GM18951 (cell line): ENCODE results near the gene PARVG.

Source experiments
- POLR2A ChIP-seq: IDR thresholded peaks from 4 replicates; pipeline ENCODE4 v1.6.1; 2011; ENCODE audit warnings: mild to moderate bottlenecking; ENCODE audit not compliant: insufficient read length, insufficient read depth; ENCODE audit errors: extremely low read depth
- in situ Hi-C: fragments of 300-500 bp; cut with MboI; formaldehyde crosslinking; loops from one replicate; pipeline ENCODE4 v1.12.0; 2022; ENCODE audit warnings: low sequenced_read_pairs, mixed read lengths, inconsistent platforms; ENCODE audit not compliant: unreplicated experiment

PARVG gene

GRCh38 chr22:44245438-44245837, 64.7 kb downstream of the PARVG start:
- in situ Hi-C loops = no loop called here
- TF ChIP-seq POLR2A = no peak

- no peak for TF ChIP-seq POLR2A
- in situ Hi-C loops = no loop called here
Observed at GRCh38 chr22:44245867-44246266, 65.1 kb downstream of the PARVG start.

GRCh38 chr22:44246615-44247326, 66.0 kb downstream of the PARVG start:
- in situ Hi-C loops = no loop called here
- no peak for TF ChIP-seq POLR2A

- no peak for TF ChIP-seq POLR2A
- in situ Hi-C loops = no loop called here
Observed at GRCh38 chr22:44247346-44247745, 66.6 kb downstream of the PARVG start.

- no peak for TF ChIP-seq POLR2A
- in situ Hi-C loops = no loop called here
Observed at GRCh38 chr22:44247923-44248892, 67.5 kb downstream of the PARVG start.

- no peak for TF ChIP-seq POLR2A
- in situ Hi-C loops = no loop called here
Observed at GRCh38 chr22:44248926-44249325, 68.2 kb downstream of the PARVG start.

GRCh38 chr22:44249376-44250147, 68.8 kb downstream of the PARVG start:
- TF ChIP-seq POLR2A = no peak
- in situ Hi-C loops = no loop called here

GRCh38 chr22:44254811-44255210, 74.1 kb downstream of the PARVG start:
- no peak for TF ChIP-seq POLR2A
- in situ Hi-C loops = no loop called here

GRCh38 chr22:44256085-44256484, 75.4 kb downstream of the PARVG start:
- no peak for TF ChIP-seq POLR2A
- in situ Hi-C loops = no loop called here

GRCh38 chr22:44256556-44257485, 76.1 kb downstream of the PARVG start:
- in situ Hi-C loops = no loop called here
- no peak for TF ChIP-seq POLR2A
